ENCODE data around the gene PKD1L1. TPM values are rescaled to one million over a fixed set of nuclear protein-coding genes. Genes with fewer than 3 reads are reported as not detected.
"Not testable (repeated sequence)": the region's sequence is repeated elsewhere in the genome, so short reads cannot be mapped to it uniquely, and the experiment has no call there.

Gene PKD1L1
- total and polyA plus RNA-seq, 8 donors = 0.13 to 0.67 (median 0.34) TPM

- Histone ChIP-seq H3K36me3 (no peaks in the 10 kb centered on the region), H3K9me3 (no peaks in the 10 kb centered on the region), H3K27ac (no peak overlapping the region), H3K4me3 (no peak overlapping the region), H3K4me1 (peaks cover 0 to 14% of the 10 kb centered on the region in 2 donors), H3K27me3 (no peaks in the 10 kb centered on the region)
- ATAC-seq (no peak), DNase-seq (no peak)
- intact Hi-C loops (cut with DNase I) = no loop called here
- TF ChIP-seq, protein P1, sequence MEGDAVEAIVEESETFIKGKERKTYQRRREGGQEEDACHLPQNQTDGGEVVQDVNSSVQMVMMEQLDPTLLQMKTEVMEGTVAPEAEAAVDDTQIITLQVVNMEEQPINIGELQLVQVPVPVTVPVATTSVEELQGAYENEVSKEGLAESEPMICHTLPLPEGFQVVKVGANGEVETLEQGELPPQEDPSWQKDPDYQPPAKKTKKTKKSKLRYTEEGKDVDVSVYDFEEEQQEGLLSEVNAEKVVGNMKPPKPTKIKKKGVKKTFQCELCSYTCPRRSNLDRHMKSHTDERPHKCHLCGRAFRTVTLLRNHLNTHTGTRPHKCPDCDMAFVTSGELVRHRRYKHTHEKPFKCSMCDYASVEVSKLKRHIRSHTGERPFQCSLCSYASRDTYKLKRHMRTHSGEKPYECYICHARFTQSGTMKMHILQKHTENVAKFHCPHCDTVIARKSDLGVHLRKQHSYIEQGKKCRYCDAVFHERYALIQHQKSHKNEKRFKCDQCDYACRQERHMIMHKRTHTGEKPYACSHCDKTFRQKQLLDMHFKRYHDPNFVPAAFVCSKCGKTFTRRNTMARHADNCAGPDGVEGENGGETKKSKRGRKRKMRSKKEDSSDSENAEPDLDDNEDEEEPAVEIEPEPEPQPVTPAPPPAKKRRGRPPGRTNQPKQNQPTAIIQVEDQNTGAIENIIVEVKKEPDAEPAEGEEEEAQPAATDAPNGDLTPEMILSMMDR (IDR thresholded peaks at IDR 0.05) = no peak
These were observed 146.8 kb downstream of the PKD1L1 start for GRCh38 chr7:47801423-47801822.

GRCh38 chr7:47799524-47799923 is 148.7 kb downstream of the PKD1L1 start:
- Histone ChIP-seq H3K27ac (no peak overlapping the region), H3K4me3 (no peak overlapping the region), H3K27me3 (no peaks in the 10 kb centered on the region), H3K4me1 (no peaks in the 10 kb centered on the region), H3K9me3 (no peaks in the 10 kb centered on the region), H3K36me3 (no peaks in the 10 kb centered on the region)
- DNase-seq = no peak
- ATAC-seq = no peak
- intact Hi-C loops (cut with DNase I) = no loop called here
- TF ChIP-seq, protein P1 (IDR thresholded peaks at IDR 0.05) = no peak

GRCh38 chr7:47796347-47796746 is 151.9 kb downstream of the PKD1L1 start:
- TF ChIP-seq, protein P1 (IDR thresholded peaks at IDR 0.05) = no peak
- no peak for ATAC-seq
- H3K4me1 ChIP-seq = no peaks in the 10 kb centered on the region
- H3K36me3 ChIP-seq = no peaks in the 10 kb centered on the region
- no peak for DNase-seq
- intact Hi-C loops (cut with DNase I) = no loop called here
- no peaks in the 10 kb centered on the region for H3K27me3 ChIP-seq
- no peak overlapping the region for H3K27ac ChIP-seq
- no peak overlapping the region for H3K4me3 ChIP-seq
- no peaks in the 10 kb centered on the region for H3K9me3 ChIP-seq

GRCh38 chr7:47795631-47796030 is 152.6 kb downstream of the PKD1L1 start:
- H3K27ac ChIP-seq = no peak overlapping the region
- DNase-seq (no peak), ATAC-seq (no peak)
- no peaks in the 10 kb centered on the region for H3K36me3 ChIP-seq
- H3K4me1 ChIP-seq = no peaks in the 10 kb centered on the region
- TF ChIP-seq, protein P1 (IDR thresholded peaks at IDR 0.05) = no peak
- H3K9me3 ChIP-seq = no peaks in the 10 kb centered on the region
- intact Hi-C loops (cut with DNase I) = no loop called here
- H3K27me3 ChIP-seq = no peaks in the 10 kb centered on the region
- H3K4me3 ChIP-seq = no peak overlapping the region

GRCh38 chr7:47795126-47795525 is 153.1 kb downstream of the PKD1L1 start:
- intact Hi-C loops (cut with DNase I); H3K27me3 ChIP-seq; DNase-seq; H3K4me1 ChIP-seq; H3K9me3 ChIP-seq; H3K4me3 ChIP-seq; H3K36me3 ChIP-seq; H3K27ac ChIP-seq; ATAC-seq: not testable (repeated sequence)

GRCh38 chr7:47794016-47794415 is 154.2 kb downstream of the PKD1L1 start:
- intact Hi-C loops (cut with DNase I) = no loop called here
- no peak for ATAC-seq
- Histone ChIP-seq H3K27ac (no peak overlapping the region), H3K27me3 (no peaks in the 10 kb centered on the region), H3K36me3 (no peaks in the 10 kb centered on the region), H3K4me3 (no peak overlapping the region), H3K9me3 (no peaks in the 10 kb centered on the region), H3K4me1 (no peaks in the 10 kb centered on the region)
- TF ChIP-seq, protein P1 (IDR thresholded peaks at IDR 0.05) = no peak
- no peak for DNase-seq

DNA sequence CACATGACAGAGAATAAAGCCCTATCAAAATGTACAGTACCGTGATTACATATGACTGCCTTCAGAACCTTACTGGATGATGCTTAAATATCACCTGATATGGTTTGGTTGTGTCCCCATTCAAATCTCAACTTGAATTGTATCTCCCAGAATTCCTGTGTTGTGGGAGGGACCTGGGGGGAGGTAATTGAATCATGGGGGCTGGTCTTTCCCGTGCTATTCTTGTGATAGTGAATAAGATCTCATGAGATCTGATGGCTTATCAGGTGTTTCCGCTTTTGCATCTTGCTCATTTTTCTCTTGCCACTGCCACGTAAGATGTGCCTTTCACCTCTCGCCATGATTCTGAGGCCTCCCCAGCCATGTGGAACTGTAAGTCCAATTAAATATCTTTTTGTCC is 155.1 kb downstream of the PKD1L1 start:
- H3K27me3 ChIP-seq; H3K9me3 ChIP-seq; H3K4me3 ChIP-seq; ATAC-seq; intact Hi-C loops (cut with DNase I); H3K27ac ChIP-seq; H3K4me1 ChIP-seq; DNase-seq; H3K36me3 ChIP-seq: not testable (repeated sequence)
